Astrocyte (in vitro differentiated cells and primary cell): ENCODE data around the gene GUSB.

Source experiments
- CTCF ChIP-seq: IDR thresholded peaks from 2 replicates; pipeline ENCODE4 v1.5.1; 2011; ENCODE audit warnings: low read depth, mild to moderate bottlenecking, inconsistent platforms, low read length, moderate library complexity; ENCODE audit not compliant: insufficient read depth
- EZH2 ChIP-seq: IDR thresholded peaks from 2 replicates; pipeline ENCODE4 v1.6.1; 2012; ENCODE audit warnings: mild to moderate bottlenecking, low read length, inconsistent platforms; ENCODE audit not compliant: insufficient read depth

- TF ChIP-seq CTCF (no peak), EZH2 (no peak)
Measured at GRCh38 chr7:65988084-65988483, 6.1 kb upstream of the GUSB start.
